Measurements from ENCODE around the gene YEATS4.

DNA sequence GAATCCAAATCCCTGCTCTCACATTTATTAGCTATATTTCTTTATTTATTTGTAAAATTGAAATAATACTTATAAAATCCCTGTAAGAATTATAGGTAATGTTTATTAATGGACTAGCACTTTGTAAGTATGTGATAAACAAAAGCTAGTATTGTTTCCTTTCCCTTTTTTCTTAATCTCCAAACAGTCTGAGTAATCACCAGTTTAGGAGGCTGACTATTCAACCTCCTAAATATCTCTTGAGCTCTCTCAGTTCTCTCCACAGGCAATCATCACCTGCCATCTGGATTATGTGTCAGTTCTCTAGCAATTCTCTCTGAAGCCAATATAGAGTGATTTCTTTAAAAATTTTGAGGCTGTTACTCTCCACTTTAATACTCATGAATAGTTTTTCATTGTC, 20.6 kb upstream of the YEATS4 start:
- TF ChIP-seq, protein P1, sequence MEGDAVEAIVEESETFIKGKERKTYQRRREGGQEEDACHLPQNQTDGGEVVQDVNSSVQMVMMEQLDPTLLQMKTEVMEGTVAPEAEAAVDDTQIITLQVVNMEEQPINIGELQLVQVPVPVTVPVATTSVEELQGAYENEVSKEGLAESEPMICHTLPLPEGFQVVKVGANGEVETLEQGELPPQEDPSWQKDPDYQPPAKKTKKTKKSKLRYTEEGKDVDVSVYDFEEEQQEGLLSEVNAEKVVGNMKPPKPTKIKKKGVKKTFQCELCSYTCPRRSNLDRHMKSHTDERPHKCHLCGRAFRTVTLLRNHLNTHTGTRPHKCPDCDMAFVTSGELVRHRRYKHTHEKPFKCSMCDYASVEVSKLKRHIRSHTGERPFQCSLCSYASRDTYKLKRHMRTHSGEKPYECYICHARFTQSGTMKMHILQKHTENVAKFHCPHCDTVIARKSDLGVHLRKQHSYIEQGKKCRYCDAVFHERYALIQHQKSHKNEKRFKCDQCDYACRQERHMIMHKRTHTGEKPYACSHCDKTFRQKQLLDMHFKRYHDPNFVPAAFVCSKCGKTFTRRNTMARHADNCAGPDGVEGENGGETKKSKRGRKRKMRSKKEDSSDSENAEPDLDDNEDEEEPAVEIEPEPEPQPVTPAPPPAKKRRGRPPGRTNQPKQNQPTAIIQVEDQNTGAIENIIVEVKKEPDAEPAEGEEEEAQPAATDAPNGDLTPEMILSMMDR (IDR thresholded peaks at IDR 0.05) = no peak
- no peak for TF ChIP-seq POLR2A (IDR thresholded peaks at IDR 0.05)
- TF ChIP-seq EP300 (IDR thresholded peaks at IDR 0.05; ENCODE audit: low read depth) = no peak

All from transverse colon (tissue), 3 donors.